HCT116 (cell line): ENCODE results near the gene CACNA1C. TPM values are rescaled to one million over a fixed set of nuclear protein-coding genes. Genes with fewer than 3 reads are reported as not detected.

Source experiments
- ATAC-seq: fragments of 200-7000 bp; cut with Tn5 transposase; 2 replicates; pipeline ENCODE4 v1.9.1; 2020; ENCODE audit warnings: mild to moderate bottlenecking, moderate library complexity
- BruUV-seq: library from RNA; stranded (reverse); fragments of 400-500 nt; replicated peaks from 2 replicates; lab custom pipeline; 2021; lab: Mats Ljungman, UMichigan
- CTCF ChIA-PET: fragments of 300-600 bp; sonication (Branson Sonifier 250); formaldehyde crosslinking; loops from one replicate; lab custom pipeline; 2021; ENCODE audit warnings: antibody characterized with exemption; lab: Charles Lee
- POLR2A ChIA-PET: fragments of 300-600, 350-600 bp; sonication (Branson Sonifier 250); formaldehyde crosslinking; loops from one replicate; lab custom pipeline; 2021; ENCODE audit warnings: antibody characterized with exemption; lab: Charles Lee
- RAD21 ChIA-PET, 2 experiments: fragments of 300-600 bp; sonication (Branson Sonifier 250); formaldehyde crosslinking; loops; one replicate each; lab custom pipeline; 2023; ENCODE audit warnings: low total read pairs in 2 of 2; ENCODE audit not compliant: uncharacterized antibody in 2 of 2, unreplicated experiment in 2 of 2, low non-redundant PET in 1 of 2; lab: Charles Lee
- DNase-seq: peaks from one replicate; pipeline ENCODE4 v3.0.0-alpha.2; 2010; ENCODE audit warnings: low read depth, low spot score
- H2AFZ ChIP-seq: fragments of 200-600 bp; shearing (Covaris generic), sonication (generic); 2 replicates; pipeline ENCODE4 v1.6.1; 2017; ENCODE audit warnings: low read depth, mixed run types, mixed read lengths, antibody characterized with exemption, low read length; ENCODE audit not compliant: poor library complexity, severe bottlenecking
- H3K27ac ChIP-seq: 2 replicates; pipeline ENCODE4 v1.5.1; 2012; ENCODE audit warnings: low read depth, low read length
- H3K27me3 ChIP-seq: fragments of 200-600 bp; sonication (generic); 2 replicates; pipeline ENCODE4 v1.6.1; 2016; ENCODE audit warnings: mixed run types, low read length, mixed read lengths; ENCODE audit not compliant: insufficient read depth
- H3K36me3 ChIP-seq, 2 experiments: fragments of 200-500 bp in 1 of 2; fragments of 200-600 bp in 1 of 2; sonication (Bioruptor generic) in 1 of 2; sonication (generic) in 1 of 2; 2 replicates each; pipeline versions ENCODE4 v1.5.1 to v1.6.1; 2014 to 2016; ENCODE audit warnings: low read length in 2 of 2, inconsistent platforms in 1 of 2, mixed read lengths in 1 of 2, mixed run types in 1 of 2; ENCODE audit not compliant: insufficient read depth in 2 of 2, control insufficient read depth in 1 of 2
- H3K4me1 ChIP-seq, 2 experiments: fragments of 200-600 bp in 1 of 2; sonication (generic) in 1 of 2; 2 replicates each; pipeline versions ENCODE4 v1.5.1 to v1.6.1; 2012 to 2017; ENCODE audit warnings: low read length in 2 of 2, inconsistent platforms in 1 of 2, mild to moderate bottlenecking in 1 of 2, mixed read lengths in 1 of 2, mixed run types in 1 of 2, moderate library complexity in 1 of 2; ENCODE audit not compliant: insufficient read depth in 2 of 2, control insufficient read depth in 1 of 2
- H3K4me2 ChIP-seq: fragments of 200-600 bp; sonication (generic); 2 replicates; pipeline ENCODE4 v1.6.1; 2017; ENCODE audit warnings: mixed run types, low read length, mixed read lengths
- H3K4me3 ChIP-seq, 2 experiments: fragments of 200-600 bp in 1 of 2; sonication (generic) in 1 of 2; replicated peaks in 1 of 2; 2 replicates each; pipeline ENCODE4 v1.5.1; 2011 to 2016; ENCODE audit warnings: low read length in 2 of 2, control low read depth in 1 of 2, low read depth in 1 of 2, mild to moderate bottlenecking in 1 of 2, mixed read lengths in 1 of 2, mixed run types in 1 of 2
- H3K79me2 ChIP-seq: fragments of 200-600 bp; sonication (generic); 2 replicates; pipeline ENCODE4 v1.6.1; 2017; ENCODE audit warnings: mild to moderate bottlenecking, mixed run types, low read length, moderate library complexity, mixed read lengths; ENCODE audit not compliant: insufficient read depth
- H3K9ac ChIP-seq: fragments of 200-600 bp; sonication (generic); 2 replicates; pipeline ENCODE4 v1.6.1; 2016; ENCODE audit warnings: low read length, mixed read lengths
- H3K9me2 ChIP-seq: fragments of 200-600 bp; sonication (generic), shearing (Covaris generic); 2 replicates; pipeline ENCODE4 v1.6.1; 2017; ENCODE audit warnings: mixed run types, mild to moderate bottlenecking, moderate library complexity; ENCODE audit not compliant: insufficient read depth
- H3K9me3 ChIP-seq, 2 experiments: fragments of 200-500 bp in 1 of 2; fragments of 200-600 bp in 1 of 2; sonication (Bioruptor generic) in 1 of 2; sonication (generic) in 1 of 2; 2 replicates each; pipeline ENCODE4 v1.6.1; 2014 to 2017; ENCODE audit warnings: low read length in 2 of 2, mixed read lengths in 2 of 2, inconsistent platforms in 1 of 2, low read depth in 1 of 2, mild to moderate bottlenecking in 1 of 2, mixed run types in 1 of 2, moderate library complexity in 1 of 2; ENCODE audit not compliant: control insufficient read depth in 1 of 2, insufficient read depth in 1 of 2
- H4K20me1 ChIP-seq: fragments of 200-600 bp; sonication (generic), shearing (Covaris generic); 2 replicates; pipeline ENCODE4 v1.6.1; 2017; ENCODE audit warnings: mixed run types, mild to moderate bottlenecking, moderate library complexity; ENCODE audit not compliant: insufficient read depth
- ATF3 ChIP-seq: IDR thresholded peaks from 2 replicates; pipeline ENCODE4 v1.6.1; 2012
- CBX3 ChIP-seq: IDR thresholded peaks from 2 replicates; pipeline ENCODE4 v1.6.1; 2012; ENCODE audit warnings: low read depth
- EGR1 ChIP-seq: IDR thresholded peaks from 2 replicates; pipeline ENCODE4 v1.6.1; 2012; ENCODE audit warnings: low read depth
- ELF1 ChIP-seq: IDR thresholded peaks from 2 replicates; pipeline ENCODE4 v1.6.1; 2012; ENCODE audit warnings: low read depth, borderline replicate concordance
- EZH2 ChIP-seq: fragments of 200-600 bp; sonication (generic); IDR thresholded peaks from 2 replicates; pipeline ENCODE4 v1.6.1; 2017; ENCODE audit warnings: antibody characterized with exemption, mixed run types
- EZH2phosphoT487 ChIP-seq: fragments of 200-600 bp; IDR thresholded peaks from 2 replicates; pipeline ENCODE4 v1.6.1; 2018; ENCODE audit warnings: antibody characterized with exemption, borderline replicate concordance
- JUND ChIP-seq: IDR thresholded peaks from 2 replicates; pipeline ENCODE4 v1.6.1; 2012
- POLR2AphosphoS5 ChIP-seq: IDR thresholded peaks from 2 replicates; pipeline ENCODE4 v1.6.1; 2011; ENCODE audit warnings: mild to moderate bottlenecking, low read depth, low read length, moderate library complexity
- RAD21 ChIP-seq: IDR thresholded peaks from 2 replicates; pipeline ENCODE4 v1.6.1; 2012; ENCODE audit warnings: low read depth, mild to moderate bottlenecking
- REST ChIP-seq: IDR thresholded peaks from 2 replicates; pipeline ENCODE4 v1.6.1; 2012; ENCODE audit warnings: low read depth
- ZBTB33 ChIP-seq: IDR thresholded peaks from 2 replicates; pipeline ENCODE4 v1.6.1; 2011; ENCODE audit warnings: mild to moderate bottlenecking, low read length, moderate library complexity; ENCODE audit not compliant: insufficient replicate concordance; ENCODE audit errors: extremely low read depth
- ZFX ChIP-seq: fragments of 450-650 bp; IDR thresholded peaks from 2 replicates; pipeline ENCODE4 v1.6.1; 2017
- ZNF274 ChIP-seq: fragments of 200-500 bp; sonication (Bioruptor generic); IDR thresholded peaks from 2 replicates; pipeline ENCODE4 v1.6.1; 2014; ENCODE audit warnings: mild to moderate bottlenecking, low read depth, low read length, inconsistent platforms
- intact Hi-C: fragments of 100-400 bp; cut with micrococcal nuclease; formaldehyde crosslinking; loops from 2 replicates; pipeline ENCODE4 v1.10.0; 2022
- total RNA-seq: library from RNA; stranded (reverse); gene quantifications from one replicate; pipeline ENCODE4 v1.2.1, GENCODE V29; 2021; ENCODE audit not compliant: unreplicated experiment

Gene CACNA1C
- total RNA-seq, 1 experiment from 2014 or later = 0.05 TPM

GRCh38 chr12:2467447-2468195, 414.8 kb downstream of the CACNA1C start (continued):
- TF ChIP-seq ATF3 (no peak), REST (no peak), EGR1 (no peak), ELF1 (no peak), EZH2phosphoT487 (no peak), RAD21 (no peak), ZNF274 (no peak), EZH2 (no peak)

DNA sequence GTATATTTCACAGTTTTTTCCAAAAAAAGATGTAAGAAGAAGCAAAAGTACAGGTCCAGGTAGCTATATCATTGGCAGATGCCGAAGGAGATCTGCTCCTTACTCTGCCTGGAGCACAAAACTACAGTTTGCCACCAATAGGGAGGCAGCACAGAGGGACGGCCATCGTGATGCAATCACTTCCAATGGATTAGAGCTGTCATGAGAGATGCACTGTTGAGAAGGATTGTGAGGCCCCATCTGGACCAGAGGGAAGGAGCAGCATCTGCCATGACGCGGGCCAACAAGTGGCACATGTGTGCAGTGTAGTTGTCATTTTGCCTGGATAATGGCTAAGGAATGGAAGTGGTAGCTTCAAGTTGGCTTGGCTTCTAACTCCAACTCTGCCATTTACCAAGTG, 423.2 kb downstream of the CACNA1C start:
- Histone ChIP-seq H3K9me2 (no peaks in the 10 kb centered on the region), H3K36me3 (no peaks in the 10 kb centered on the region), H3K27me3 (peaks cover 55% of the 10 kb centered on the region), H2AFZ (no peak overlapping the region), H3K27ac (no peak overlapping the region)
- BruUV-seq = no TSS peak
- CTCF ChIA-PET = no interaction called here
- intact Hi-C loops = no loop called here
- POLR2A ChIA-PET = no interaction called here
- TF ChIP-seq EGR1 = no peak
- no peak for TF ChIP-seq ELF1
- no peak for TF ChIP-seq JUND
- TF ChIP-seq EZH2 = no peak
- no peak for TF ChIP-seq ZBTB33
- TF ChIP-seq ZNF274 = no peak
- no peak for TF ChIP-seq CBX3
- no peak for TF ChIP-seq ZFX
- no peak for TF ChIP-seq EZH2phosphoT487
- TF ChIP-seq POLR2AphosphoS5 = no peak
- TF ChIP-seq, all 23 proteins: peak for 0
- ATAC-seq = no peak
- Histone ChIP-seq H3K4me2 (no peak overlapping the region), H3K4me1 (no peaks in the 10 kb centered on the region; a peak in 1 of 4 replicates), H3K79me2 (no peaks in the 10 kb centered on the region), H4K20me1 (no peaks in the 10 kb centered on the region), H3K9ac (no peak overlapping the region), H3K9me3 (no peaks in the 10 kb centered on the region), H3K4me3 (no peak overlapping the region)
- RAD21 ChIA-PET = no interaction called here
- DNase-seq = no peak
